Liver (tissue), 3 donors: ENCODE data around the gene NFU1.

Source experiments
- JUND ChIP-seq, 2 donors: IDR thresholded peaks; 2 replicates each; pipeline ENCODE4 v1.6.1; 2016; ENCODE audit warnings: antibody characterized with exemption in 2 of 2
- REST ChIP-seq: IDR thresholded peaks from 2 replicates; pipeline ENCODE4 v1.6.1; 2016; ENCODE audit warnings: antibody characterized with exemption, mild to moderate bottlenecking
- SP1 ChIP-seq: IDR thresholded peaks from 2 replicates; pipeline ENCODE4 v1.6.1; 2018; ENCODE audit warnings: antibody characterized with exemption, mild to moderate bottlenecking
- TF ChIP-seq, protein P1 (sequence below): fragments of 150-350 bp; IDR thresholded peaks from 2 replicates; pipeline ENCODE4 v1.5.1; 2017; ENCODE audit warnings: improper control_type of control experiment, low read depth, low read length; ENCODE audit not compliant: missing input control
- TF ChIP-seq, protein P2 (sequence below): IDR thresholded peaks from 2 replicates; pipeline ENCODE4 v1.6.1; 2016; ENCODE audit warnings: antibody characterized with exemption
- donor health status: healthy.
- donor health status: healthy.

GRCh38 chr2:69348781-69349180, 88.5 kb downstream of the NFU1 start:
- TF ChIP-seq SP1 (no peak), JUND (IDR thresholded peaks at IDR 0.05) (no peak), REST (no peak)
- TF ChIP-seq, protein P1, sequence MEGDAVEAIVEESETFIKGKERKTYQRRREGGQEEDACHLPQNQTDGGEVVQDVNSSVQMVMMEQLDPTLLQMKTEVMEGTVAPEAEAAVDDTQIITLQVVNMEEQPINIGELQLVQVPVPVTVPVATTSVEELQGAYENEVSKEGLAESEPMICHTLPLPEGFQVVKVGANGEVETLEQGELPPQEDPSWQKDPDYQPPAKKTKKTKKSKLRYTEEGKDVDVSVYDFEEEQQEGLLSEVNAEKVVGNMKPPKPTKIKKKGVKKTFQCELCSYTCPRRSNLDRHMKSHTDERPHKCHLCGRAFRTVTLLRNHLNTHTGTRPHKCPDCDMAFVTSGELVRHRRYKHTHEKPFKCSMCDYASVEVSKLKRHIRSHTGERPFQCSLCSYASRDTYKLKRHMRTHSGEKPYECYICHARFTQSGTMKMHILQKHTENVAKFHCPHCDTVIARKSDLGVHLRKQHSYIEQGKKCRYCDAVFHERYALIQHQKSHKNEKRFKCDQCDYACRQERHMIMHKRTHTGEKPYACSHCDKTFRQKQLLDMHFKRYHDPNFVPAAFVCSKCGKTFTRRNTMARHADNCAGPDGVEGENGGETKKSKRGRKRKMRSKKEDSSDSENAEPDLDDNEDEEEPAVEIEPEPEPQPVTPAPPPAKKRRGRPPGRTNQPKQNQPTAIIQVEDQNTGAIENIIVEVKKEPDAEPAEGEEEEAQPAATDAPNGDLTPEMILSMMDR, result no peak
- TF ChIP-seq, protein P2, sequence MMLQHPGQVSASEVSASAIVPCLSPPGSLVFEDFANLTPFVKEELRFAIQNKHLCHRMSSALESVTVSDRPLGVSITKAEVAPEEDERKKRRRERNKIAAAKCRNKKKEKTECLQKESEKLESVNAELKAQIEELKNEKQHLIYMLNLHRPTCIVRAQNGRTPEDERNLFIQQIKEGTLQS, result no peak
